Stimulated activated memory B cell treated with anti-CD40 and anti-IgM and Interleukin-4, amounts not matched to agents 10 μg/mL and 1 μg/mL and 100 μg/mL, for 72 hours (primary cell): ENCODE results near the gene NFATC1.

ENCODE experiments used
- ATAC-seq: fragments of 150-1000 bp; cut with Tn5 transposase; 2 replicates; pipeline ENCODE4 v1.10.0; 2021
- H3K27ac Mint-ChIP-seq: one replicate; pipeline ENCODE4 v1.8.0; 2022; ENCODE audit warnings: mild to moderate bottlenecking, mixed read lengths
- H3K27me3 Mint-ChIP-seq: one replicate; pipeline ENCODE4 v1.8.0; 2022; ENCODE audit warnings: mixed read lengths
- H3K36me3 Mint-ChIP-seq: one replicate; pipeline ENCODE4 v1.8.0; 2022; ENCODE audit warnings: mixed read lengths
- H3K4me1 Mint-ChIP-seq: one replicate; pipeline ENCODE4 v1.8.0; 2022; ENCODE audit warnings: mixed read lengths
- H3K4me3 Mint-ChIP-seq: one replicate; pipeline ENCODE4 v1.8.0; 2022; ENCODE audit warnings: mild to moderate bottlenecking, moderate library complexity, mixed read lengths
- H3K9me3 Mint-ChIP-seq: one replicate; pipeline ENCODE4 v1.8.0; 2022; ENCODE audit warnings: mixed read lengths

NFATC1 gene

DNA sequence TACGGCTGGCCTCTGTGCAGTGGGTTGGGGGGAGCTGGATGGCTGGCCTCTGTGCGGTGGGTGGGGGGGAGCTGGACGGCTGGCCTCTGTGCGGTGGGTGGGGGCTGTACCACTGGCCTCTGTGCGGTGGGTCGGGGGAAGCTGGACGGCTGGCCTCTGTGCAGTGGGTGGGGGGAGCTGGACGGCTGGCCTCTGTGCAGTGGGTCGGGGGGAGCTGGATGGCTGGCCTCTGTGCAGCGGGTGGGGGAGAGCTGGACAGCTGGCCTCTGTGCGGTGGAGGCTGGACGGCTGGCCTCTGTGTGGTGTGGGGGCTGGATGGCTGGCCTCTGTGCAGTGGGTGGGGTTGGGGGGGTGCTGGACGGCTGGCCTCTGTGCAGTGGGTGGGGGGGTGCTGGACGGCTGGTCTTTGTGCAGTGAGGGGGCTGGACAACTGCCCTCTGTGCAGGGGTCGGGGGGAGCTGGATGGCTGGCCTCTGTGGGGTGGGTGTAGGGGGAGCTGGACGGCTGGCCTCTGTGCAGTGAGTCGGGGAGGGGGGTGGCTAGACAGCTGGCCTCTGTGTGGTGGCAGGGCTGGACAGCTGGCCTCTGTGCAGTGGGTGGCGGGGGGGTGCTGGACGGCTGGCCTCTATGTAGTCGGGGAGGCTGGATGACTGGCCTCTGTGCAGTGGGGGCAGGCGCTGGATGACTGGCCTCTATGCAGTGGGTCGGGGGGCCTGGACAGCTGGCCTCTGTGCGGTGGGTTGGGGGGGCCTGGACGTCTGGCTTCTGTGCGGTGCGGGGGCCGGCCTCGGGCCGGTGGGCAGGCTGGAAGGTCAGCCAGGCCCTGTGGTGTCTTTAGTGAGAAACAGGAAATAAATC is 31.9 kb downstream of the NFATC1 start:
- Mint-ChIP-seq H3K4me3 (no peak overlapping the region), H3K27ac (no peak overlapping the region)

DNA sequence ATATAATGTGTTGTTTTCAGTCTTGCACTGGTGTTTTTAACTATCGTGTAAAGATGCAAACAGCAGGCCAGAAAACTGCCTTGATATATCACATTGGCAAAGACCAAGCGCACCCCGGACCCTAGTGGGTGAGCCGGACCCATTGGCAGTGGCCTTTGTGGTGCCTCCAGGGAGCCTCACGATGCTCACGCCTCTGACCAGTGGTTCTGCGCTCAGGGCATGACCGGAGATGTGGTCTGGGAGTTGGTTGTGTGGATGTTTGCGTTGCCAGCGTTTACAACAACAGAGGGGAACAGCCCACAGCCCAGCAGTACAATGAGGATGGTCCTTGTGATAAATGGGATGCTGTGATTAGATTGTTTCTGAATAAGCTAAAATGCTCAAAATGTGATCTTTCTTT is 32.6 kb downstream of the NFATC1 start:
- no peaks in the 10 kb centered on the region for H3K9me3 Mint-ChIP-seq
- no peak for ATAC-seq
- peaks cover 57% of the 10 kb centered on the region for H3K36me3 Mint-ChIP-seq
- peaks cover 73% of the 10 kb centered on the region for H3K4me1 Mint-ChIP-seq
- H3K27ac Mint-ChIP-seq = no peak overlapping the region
- H3K4me3 Mint-ChIP-seq = no peak overlapping the region
- H3K27me3 Mint-ChIP-seq = no peaks in the 10 kb centered on the region

More for the DNA sequence above, 31.9 kb downstream of the NFATC1 start:
- Mint-ChIP-seq H3K9me3 (no peaks in the 10 kb centered on the region), H3K36me3 (peaks cover 52% of the 10 kb centered on the region), H3K27me3 (no peaks in the 10 kb centered on the region), H3K4me1 (peaks cover 67% of the 10 kb centered on the region)
- no peak for ATAC-seq

DNA sequence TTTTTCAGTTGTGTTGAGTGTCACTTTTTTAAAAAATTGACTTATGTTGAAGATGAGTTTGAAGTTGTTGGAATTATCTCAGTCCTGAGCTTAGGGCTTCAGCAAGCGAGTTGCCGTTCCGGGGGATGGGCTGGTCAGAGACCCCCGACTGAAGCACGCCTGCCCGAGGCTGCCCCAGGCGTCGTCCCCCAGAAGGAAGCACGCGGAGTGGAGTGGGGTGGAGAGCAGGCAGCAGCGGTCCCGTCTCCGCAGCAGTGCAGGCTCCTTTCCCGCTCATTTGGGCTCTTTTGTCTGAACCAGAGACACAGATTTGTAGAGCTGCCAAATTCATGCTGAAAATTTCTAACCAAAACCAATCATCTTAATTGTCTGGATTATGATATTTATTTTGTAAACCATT is 33.7 kb downstream of the NFATC1 start:
- ATAC-seq = no peak
- peaks cover 56% of the 10 kb centered on the region for H3K36me3 Mint-ChIP-seq
- no peaks in the 10 kb centered on the region for H3K9me3 Mint-ChIP-seq
- H3K27me3 Mint-ChIP-seq = no peaks in the 10 kb centered on the region
- peaks cover 72% of the 10 kb centered on the region for H3K4me1 Mint-ChIP-seq
- H3K27ac Mint-ChIP-seq = no peak overlapping the region
- no peak overlapping the region for H3K4me3 Mint-ChIP-seq

DNA sequence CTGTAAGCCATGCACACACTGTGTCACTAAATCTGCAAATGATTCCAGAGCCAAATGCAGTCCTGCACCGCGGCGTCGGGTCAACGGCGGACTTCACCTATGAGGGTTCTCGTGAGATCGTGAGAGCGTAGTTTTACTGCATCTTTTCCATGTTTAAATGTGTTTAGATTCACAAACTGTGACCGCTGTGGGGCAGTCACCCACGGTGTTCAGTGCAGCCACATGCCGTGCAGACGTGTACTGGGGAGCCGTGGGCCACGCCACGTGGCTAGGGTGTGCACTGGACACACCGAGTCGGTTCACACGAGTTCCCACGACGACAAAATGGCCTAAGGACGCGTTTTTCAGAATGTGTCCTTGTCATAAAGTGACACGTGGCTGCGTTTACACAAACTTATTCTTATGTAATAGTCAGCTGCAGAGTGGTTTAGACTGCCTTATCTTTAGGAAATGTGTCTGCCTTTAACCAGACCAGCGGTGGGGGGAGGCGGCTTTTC is 34.1 kb downstream of the NFATC1 start:
- Mint-ChIP-seq H3K27ac (no peak overlapping the region), H3K27me3 (no peaks in the 10 kb centered on the region), H3K4me1 (peaks cover 72% of the 10 kb centered on the region), H3K4me3 (no peak overlapping the region), H3K36me3 (peaks cover 56% of the 10 kb centered on the region), H3K9me3 (no peaks in the 10 kb centered on the region)
- no peak for ATAC-seq

DNA sequence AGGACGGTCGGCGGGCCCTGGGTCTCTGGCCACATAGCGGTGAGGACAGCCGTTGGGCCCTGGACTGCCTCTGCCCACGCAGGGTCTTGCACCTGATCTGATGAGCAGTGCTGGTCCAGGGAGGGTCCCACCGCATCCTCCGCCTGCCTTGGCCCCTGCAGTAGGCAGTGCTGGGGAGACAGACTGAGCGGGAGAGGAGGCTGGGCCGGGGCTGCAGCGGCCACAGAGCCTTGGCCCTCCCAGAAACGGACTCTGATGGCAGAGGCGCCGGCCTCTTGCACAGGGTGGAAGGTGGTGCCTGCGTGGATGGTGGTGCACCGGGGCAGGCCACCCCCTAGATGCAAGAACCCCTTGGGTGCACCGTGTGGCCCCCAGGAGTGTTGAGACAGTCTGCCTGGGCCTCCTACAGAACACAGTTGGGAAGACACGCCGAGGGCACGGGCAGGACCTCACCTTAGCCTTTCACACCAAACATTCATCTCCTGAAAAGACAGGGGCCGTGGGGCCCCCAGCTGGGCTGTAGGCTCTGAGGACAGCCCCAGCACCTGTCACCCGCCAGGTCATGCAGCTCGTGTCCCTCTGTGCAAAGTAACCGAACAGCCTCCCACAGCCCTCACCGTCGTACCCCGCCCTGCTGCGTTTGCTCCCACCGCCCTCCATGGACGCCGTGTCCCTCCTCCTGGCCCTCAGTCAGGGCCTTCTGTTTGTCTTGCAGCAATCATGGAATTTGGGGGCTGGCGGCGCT is 36.8 kb downstream of the NFATC1 start:
- H3K4me1 Mint-ChIP-seq = peaks cover 87% of the 10 kb centered on the region

DNA sequence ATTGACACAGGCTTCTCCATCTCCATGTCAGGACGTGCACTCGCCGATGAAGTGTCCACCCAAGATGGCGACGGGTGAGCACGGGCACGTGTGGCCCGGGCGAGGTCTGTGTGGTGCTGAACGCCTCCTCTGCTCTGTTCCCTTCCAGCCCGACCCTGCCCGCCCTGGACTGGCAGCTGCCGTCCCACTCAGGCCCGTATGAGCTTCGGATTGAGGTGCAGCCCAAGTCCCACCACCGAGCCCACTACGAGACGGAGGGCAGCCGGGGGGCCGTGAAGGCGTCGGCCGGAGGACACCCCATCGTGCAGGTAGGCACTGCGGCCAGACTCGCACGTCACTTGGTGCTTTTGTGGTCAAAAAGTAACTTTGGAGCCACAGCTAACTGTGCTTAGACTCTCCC is 37.7 kb downstream of the NFATC1 start:
- H3K4me3 Mint-ChIP-seq = no peak overlapping the region
- no peak overlapping the region for H3K27ac Mint-ChIP-seq
- no peak for ATAC-seq
- peaks cover 62% of the 10 kb centered on the region for H3K36me3 Mint-ChIP-seq
- peaks cover 87% of the 10 kb centered on the region for H3K4me1 Mint-ChIP-seq
- no peaks in the 10 kb centered on the region for H3K9me3 Mint-ChIP-seq
- no peaks in the 10 kb centered on the region for H3K27me3 Mint-ChIP-seq

More for the DNA sequence above, 36.8 kb downstream of the NFATC1 start:
- Mint-ChIP-seq H3K36me3 (peaks cover 56% of the 10 kb centered on the region), H3K27me3 (no peaks in the 10 kb centered on the region), H3K9me3 (no peaks in the 10 kb centered on the region), H3K4me3 (no peak overlapping the region), H3K27ac (peak overlapping the region; percentile 45)
- ATAC-seq = no peak

DNA sequence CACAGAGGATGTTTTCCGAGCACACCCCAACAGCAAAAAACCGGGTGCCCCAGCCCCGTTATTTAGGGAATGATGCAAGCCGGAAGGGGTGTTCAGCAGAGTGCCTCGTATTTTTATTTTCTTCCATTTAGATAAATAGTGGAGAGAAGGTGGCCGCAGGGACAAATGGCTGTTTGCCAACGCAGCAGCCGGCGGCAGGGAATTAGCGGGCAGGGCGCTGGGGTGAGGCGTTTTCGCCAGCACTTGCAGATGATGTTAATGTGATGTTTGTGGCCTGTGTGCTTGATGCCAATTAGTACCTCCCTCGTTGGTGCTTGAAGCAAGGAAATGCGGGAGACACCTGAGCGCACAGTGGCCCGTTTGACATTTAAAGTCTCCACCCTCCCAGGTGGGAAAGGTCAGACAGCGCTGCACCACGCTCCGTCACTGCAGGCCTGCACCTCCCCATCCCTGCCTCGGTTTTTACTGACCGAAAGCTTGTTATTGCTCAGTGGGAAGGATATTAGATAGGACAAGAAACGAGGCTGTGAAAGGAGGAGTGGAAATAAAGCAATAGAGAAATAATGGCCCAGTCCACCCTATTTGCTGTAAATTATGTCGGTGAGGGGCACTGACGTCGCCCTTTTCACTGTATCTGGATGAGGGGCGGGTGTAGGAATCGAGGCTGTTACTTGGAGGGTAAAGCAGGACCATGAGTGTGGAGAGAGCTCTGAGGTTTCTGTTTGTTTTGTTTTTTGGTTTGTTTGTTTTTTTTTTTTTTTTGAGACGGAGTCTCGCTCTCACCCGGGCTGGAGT is 39.1 kb downstream of the NFATC1 start:
- H3K4me1 Mint-ChIP-seq = peaks cover 87% of the 10 kb centered on the region
- no peak for ATAC-seq
- H3K4me3 Mint-ChIP-seq = peak overlapping the region; percentile 61
- H3K36me3 Mint-ChIP-seq = peaks cover 63% of the 10 kb centered on the region
- no peaks in the 10 kb centered on the region for H3K27me3 Mint-ChIP-seq
- no peaks in the 10 kb centered on the region for H3K9me3 Mint-ChIP-seq
- H3K27ac Mint-ChIP-seq = peak overlapping the region; percentile 82

DNA sequence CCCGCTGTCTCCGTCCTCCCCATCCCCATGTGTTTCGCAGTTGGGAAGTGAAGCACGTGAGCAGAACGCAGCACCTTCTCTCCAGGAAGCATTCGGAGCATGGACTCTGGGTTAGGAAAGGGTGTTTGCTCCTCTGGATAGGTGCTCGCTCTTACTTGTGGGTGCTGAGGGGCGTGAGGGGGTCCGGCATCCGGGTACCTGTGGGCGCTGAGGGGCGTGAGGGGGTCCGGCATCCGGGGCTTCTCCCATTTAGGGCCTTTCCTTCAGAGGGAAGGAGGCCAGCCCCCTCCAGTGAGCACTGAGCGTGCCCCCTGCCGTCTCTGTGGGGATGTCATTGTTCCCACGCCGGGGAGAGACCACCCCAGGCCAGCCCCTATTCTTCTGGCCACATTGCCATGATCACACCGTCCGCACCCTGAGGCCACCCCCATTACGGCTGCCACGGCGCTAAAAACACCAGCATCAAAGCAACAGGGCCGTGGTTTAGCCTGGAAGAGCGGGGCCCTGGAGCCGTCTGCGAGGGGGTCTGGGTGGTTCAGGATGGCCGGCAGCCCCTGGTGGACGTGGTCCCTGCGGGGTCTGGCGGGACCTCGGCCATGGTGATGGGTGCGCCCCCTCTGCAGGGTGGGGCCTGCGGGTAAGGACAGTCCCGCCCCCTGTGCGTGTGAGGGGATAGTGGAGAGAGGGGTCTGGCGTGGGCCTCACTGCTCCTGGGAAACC is 41.0 kb downstream of the NFATC1 start:
- ATAC-seq = peak; percentile 18
- Mint-ChIP-seq H3K36me3 (peaks cover 69% of the 10 kb centered on the region), H3K9me3 (no peaks in the 10 kb centered on the region), H3K4me3 (no peak overlapping the region), H3K27ac (peak overlapping the region; percentile 82), H3K27me3 (no peaks in the 10 kb centered on the region), H3K4me1 (peaks cover 88% of the 10 kb centered on the region)

DNA sequence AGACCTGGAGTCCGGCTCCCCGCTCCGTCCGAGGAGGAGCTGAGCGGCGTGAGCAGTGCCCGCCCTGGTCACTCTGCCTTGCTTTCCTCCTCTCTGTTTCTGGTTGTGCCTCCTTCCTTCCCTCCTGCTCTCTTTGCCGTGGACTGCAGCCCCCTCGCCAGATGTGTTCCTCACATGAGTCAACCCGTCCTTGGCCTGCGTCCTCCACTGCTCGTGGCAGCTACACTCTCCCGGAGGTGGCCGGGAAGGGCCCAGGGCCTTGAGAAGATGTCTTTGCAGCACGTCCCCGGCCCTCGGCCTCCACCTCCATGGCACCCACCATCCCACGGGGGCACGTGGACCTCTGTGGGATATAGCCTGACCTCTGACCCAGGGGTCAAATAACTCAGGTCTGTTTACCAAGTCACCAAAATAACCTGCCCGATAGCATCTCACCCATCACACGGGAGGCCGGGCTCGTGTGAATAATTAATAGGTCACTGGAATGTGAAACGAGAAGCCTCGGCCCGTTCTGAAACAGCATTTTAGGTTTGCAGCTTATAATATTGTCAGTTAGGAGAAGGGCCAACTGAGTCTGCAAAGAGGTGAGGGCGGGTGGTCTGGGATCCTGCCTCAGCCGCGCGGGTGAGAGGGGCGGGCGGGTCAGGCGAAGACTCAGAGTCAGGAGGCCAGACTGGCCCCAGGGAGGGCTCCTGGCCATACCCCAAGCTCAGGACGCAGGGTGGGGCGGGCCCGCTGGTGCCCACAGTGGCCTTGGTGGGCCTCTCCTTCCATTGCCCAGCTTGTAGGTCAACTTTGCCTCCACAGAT is 42.6 kb downstream of the NFATC1 start:
- ATAC-seq = no peak
- Mint-ChIP-seq H3K27me3 (no peaks in the 10 kb centered on the region), H3K9me3 (no peaks in the 10 kb centered on the region), H3K36me3 (peaks cover 58% of the 10 kb centered on the region), H3K27ac (peak overlapping the region; percentile 54), H3K4me3 (no peak overlapping the region), H3K4me1 (peaks cover 87% of the 10 kb centered on the region)

DNA sequence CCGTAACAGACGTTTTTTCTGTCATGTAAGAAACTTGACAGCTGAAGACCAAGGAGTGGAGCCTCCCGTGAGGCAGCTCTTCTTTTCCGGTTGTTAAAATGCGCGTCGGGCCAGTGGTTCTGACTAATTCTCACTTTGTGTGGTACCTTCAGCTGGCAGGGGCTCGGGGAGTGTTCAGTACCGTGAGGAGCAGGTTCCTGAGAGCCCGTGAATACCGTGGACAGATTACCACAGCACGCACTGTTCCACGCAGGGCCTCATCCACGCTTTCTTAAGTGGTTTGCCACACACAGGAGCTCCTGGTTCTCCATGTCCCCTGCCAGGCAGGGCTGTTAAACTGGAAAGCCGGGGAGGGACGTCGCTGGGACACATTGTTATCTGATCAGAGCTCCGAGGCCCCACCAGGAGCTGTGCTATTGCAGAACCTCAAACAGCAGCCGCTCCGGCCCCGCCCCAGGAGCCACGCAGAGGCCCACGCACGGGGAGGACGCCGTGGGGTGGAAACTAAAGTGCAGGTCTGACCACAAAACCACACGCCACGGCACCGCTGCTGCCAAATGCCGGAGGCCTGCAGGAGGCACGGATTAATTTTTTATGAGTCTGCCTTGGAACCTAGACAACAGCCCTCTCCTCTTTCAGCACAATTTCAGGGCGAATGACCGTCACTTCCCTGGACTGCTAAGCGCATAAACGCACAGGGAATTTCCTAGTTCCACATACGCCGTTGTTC is 43.3 kb downstream of the NFATC1 start:
- no peaks in the 10 kb centered on the region for H3K9me3 Mint-ChIP-seq
- H3K4me3 Mint-ChIP-seq = no peak overlapping the region
- H3K27ac Mint-ChIP-seq = peak overlapping the region; percentile 54
- H3K36me3 Mint-ChIP-seq = peaks cover 58% of the 10 kb centered on the region
- H3K4me1 Mint-ChIP-seq = peaks cover 95% of the 10 kb centered on the region
- no peaks in the 10 kb centered on the region for H3K27me3 Mint-ChIP-seq
- ATAC-seq = no peak

DNA sequence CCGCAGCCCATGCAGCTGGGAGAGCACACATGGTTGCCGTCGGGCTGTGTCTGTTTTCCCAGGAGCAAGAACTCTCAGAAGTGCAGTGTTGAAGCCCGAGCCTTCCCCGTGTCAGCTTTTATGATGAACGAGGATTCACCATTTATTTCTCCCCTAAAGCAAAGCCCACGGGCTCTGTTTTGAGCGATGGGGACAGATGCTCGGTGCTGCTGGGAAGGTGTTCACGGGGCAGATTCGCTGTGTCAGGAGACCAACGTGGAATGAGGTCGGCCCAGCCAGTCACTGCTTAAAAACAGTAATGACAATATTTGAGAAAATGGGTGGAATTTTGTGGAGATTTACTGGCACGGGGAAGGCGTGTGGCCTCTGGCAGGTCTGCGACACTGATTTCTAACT is 43.9 kb downstream of the NFATC1 start:
- Mint-ChIP-seq H3K27me3 (no peaks in the 10 kb centered on the region), H3K4me3 (no peak overlapping the region), H3K36me3 (peaks cover 53% of the 10 kb centered on the region), H3K4me1 (peaks cover 90% of the 10 kb centered on the region), H3K9me3 (no peaks in the 10 kb centered on the region), H3K27ac (peak overlapping the region; percentile 54)
- ATAC-seq = no peak

DNA sequence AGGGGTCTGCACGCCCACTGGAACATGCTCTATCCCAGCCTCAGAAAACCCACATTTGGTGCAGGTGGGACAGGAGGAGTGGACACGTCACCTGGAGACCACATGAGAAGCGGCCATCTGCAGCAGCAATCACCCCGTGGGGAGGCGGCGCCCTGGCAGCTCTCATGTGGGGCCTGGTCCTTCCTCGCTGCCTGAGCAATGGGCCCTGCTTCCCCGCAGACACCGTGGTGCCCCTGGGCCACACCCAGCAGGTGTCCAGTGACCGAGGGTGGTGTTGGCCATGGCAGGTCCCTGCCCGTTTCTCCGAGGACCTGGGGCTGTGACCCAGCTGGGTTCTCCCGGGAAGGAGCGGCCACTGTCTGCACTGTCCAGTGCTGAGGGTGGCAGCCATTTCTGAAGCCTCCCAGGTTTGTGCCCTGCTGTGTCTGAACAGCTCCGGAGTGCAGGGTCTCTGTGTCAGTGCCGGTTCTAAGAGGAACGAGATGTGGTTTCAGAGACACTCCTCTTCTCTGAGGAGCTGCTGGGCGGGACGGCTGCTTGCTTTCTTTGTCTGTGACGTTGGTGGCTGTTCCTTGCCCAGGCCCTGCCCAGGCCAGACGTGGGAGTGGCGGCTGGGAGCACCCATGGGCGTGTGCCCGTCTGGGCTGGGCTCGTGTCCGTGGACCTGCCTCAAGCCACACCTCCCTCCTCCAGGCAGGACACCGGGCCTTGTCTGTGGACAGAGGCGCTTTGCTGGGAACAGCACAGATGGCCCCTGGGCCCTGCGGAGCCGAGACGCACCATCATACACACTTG is 44.8 kb downstream of the NFATC1 start:
- Mint-ChIP-seq H3K4me1 (peaks cover 88% of the 10 kb centered on the region), H3K9me3 (no peaks in the 10 kb centered on the region), H3K4me3 (no peak overlapping the region), H3K27me3 (no peaks in the 10 kb centered on the region), H3K27ac (peak overlapping the region; percentile 19), H3K36me3 (peaks cover 52% of the 10 kb centered on the region)
- ATAC-seq = no peak

DNA sequence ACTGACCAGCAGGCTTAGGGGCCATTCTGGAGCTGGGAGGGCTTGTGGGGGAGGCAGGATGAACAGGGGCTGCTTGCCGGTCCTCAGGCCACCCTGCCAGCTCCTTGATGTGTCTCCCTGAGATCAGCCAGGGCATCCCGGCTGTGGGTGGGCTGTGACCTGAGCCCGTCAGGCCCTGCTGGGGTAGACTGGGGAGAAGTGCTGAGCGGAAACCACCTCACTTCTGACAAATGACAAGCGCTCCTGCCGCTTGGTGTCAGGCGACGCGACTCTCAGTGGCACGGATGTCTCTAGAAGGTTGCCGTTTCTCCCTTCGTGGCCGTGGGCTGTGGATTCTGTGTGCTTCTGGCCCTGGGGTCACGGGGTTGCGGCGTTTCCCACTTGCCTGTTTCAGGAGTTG is 45.7 kb downstream of the NFATC1 start:
- Mint-ChIP-seq H3K27ac (peak overlapping the region; percentile 19), H3K4me1 (peaks cover 78% of the 10 kb centered on the region), H3K4me3 (no peak overlapping the region)

More for the DNA sequence above, 45.7 kb downstream of the NFATC1 start:
- H3K27me3 Mint-ChIP-seq = no peaks in the 10 kb centered on the region
- peaks cover 46% of the 10 kb centered on the region for H3K36me3 Mint-ChIP-seq
- ATAC-seq = no peak
- no peaks in the 10 kb centered on the region for H3K9me3 Mint-ChIP-seq
